Iris pigment epithelial cell (primary cell): ENCODE data around the gene TMEM61.
"Not testable (repeated sequence)": the region's sequence is repeated elsewhere in the genome, so short reads cannot be mapped to it uniquely, and the experiment has no call there.

ENCODE experiments used
- DNase-seq: peaks from one replicate; pipeline ENCODE4 v3.0.0-alpha.2; 2011; ENCODE audit warnings: low read depth

The TMEM61 gene

GRCh38 chr1:55001311-55001710, 20.9 kb downstream of the TMEM61 start:
- no peak for DNase-seq

GRCh38 chr1:55002686-55003085, 22.3 kb downstream of the TMEM61 start:
- DNase-seq: no peak

GRCh38 chr1:55005351-55006140, 25.1 kb downstream of the TMEM61 start:
- DNase-seq: no peak

GRCh38 chr1:55006931-55007330, 26.5 kb downstream of the TMEM61 start:
- DNase-seq: no peak

- peak; percentile 70 for DNase-seq
Observed at GRCh38 chr1:55007625-55008024, 27.2 kb downstream of the TMEM61 start.

- DNase-seq: no peak
Observed at GRCh38 chr1:55010194-55010886, 29.9 kb downstream of the TMEM61 start.

GRCh38 chr1:55010887-55011217, 30.4 kb downstream of the TMEM61 start:
- no peak for DNase-seq

GRCh38 chr1:55012661-55013060, 32.2 kb downstream of the TMEM61 start:
- DNase-seq: no peak

GRCh38 chr1:55015123-55015522, 34.7 kb downstream of the TMEM61 start:
- no peak for DNase-seq

- peak; percentile 14 for DNase-seq
Observed at GRCh38 chr1:55015731-55016620, 35.5 kb downstream of the TMEM61 start.

GRCh38 chr1:55018395-55018794, 38.0 kb downstream of the TMEM61 start:
- DNase-seq: no peak

GRCh38 chr1:55021942-55022546, 41.6 kb downstream of the TMEM61 start:
- peak; percentile 86 for DNase-seq

- not testable (repeated sequence) for DNase-seq
Observed at GRCh38 chr1:55024163-55024562, 43.7 kb downstream of the TMEM61 start.

- DNase-seq: not testable (repeated sequence)
Observed at GRCh38 chr1:55026682-55027081, 46.3 kb downstream of the TMEM61 start.

GRCh38 chr1:55031098-55031497, 50.7 kb downstream of the TMEM61 start:
- not testable (repeated sequence) for DNase-seq

- no peak for DNase-seq
Observed at GRCh38 chr1:55033265-55033614, 52.8 kb downstream of the TMEM61 start.

GRCh38 chr1:55034476-55035133, 54.2 kb downstream of the TMEM61 start:
- no peak for DNase-seq

- DNase-seq: no peak
Observed at GRCh38 chr1:55035904-55036303, 55.5 kb downstream of the TMEM61 start.

GRCh38 chr1:55037733-55038551, 57.5 kb downstream of the TMEM61 start:
- DNase-seq: no peak

GRCh38 chr1:55038552-55038838, 58.1 kb downstream of the TMEM61 start:
- DNase-seq: no peak

GRCh38 chr1:55038974-55039341, 58.5 kb downstream of the TMEM61 start:
- DNase-seq: no peak
